Natural killer cell (primary cell): ENCODE data around the gene SFXN2. TPM values are rescaled to one million over a fixed set of nuclear protein-coding genes. Genes with fewer than 3 reads are reported as not detected.

ENCODE experiments used
- ATAC-seq, 3 donors: fragments of 150-1000 bp in 2 of 3; fragments of 200-7000 bp in 1 of 3; cut with Tn5 transposase; 1 replicate in 1 of 3; 2 replicates in 2 of 3; pipeline ENCODE4 v1.10.0; 2021; ENCODE audit warnings: mild to moderate bottlenecking in 2 of 3, moderate library complexity in 2 of 3
- DNase-seq, 2 donors: peaks; one replicate each; pipeline versions ENCODE4 v3.0.0 to v3.0.0-alpha.2; 2013 to 2021; ENCODE audit warnings: mixed read lengths in 1 of 2
- H3K27ac ChIP-seq: one replicate; pipeline ENCODE4 v1.5.1; 2013; ENCODE audit warnings: mild to moderate bottlenecking, low read length
- H3K27me3 ChIP-seq: one replicate; pipeline ENCODE4 v1.6.1; 2013; ENCODE audit warnings: low read length; ENCODE audit not compliant: control insufficient read depth, insufficient read depth
- H3K36me3 ChIP-seq: one replicate; pipeline ENCODE4 v1.6.1; 2013; ENCODE audit warnings: low read length; ENCODE audit not compliant: control insufficient read depth, insufficient read depth
- H3K4me1 ChIP-seq: one replicate; pipeline ENCODE4 v1.6.1; 2013; ENCODE audit warnings: low read length; ENCODE audit not compliant: control insufficient read depth, insufficient read depth
- H3K4me3 ChIP-seq: one replicate; pipeline ENCODE4 v1.5.1; 2013; ENCODE audit warnings: low read length
- H3K9me3 ChIP-seq: one replicate; pipeline ENCODE4 v1.6.1; 2013; ENCODE audit warnings: low read length; ENCODE audit not compliant: control insufficient read depth, insufficient read depth
- H3K27ac Mint-ChIP-seq, 2 donors: one replicate each; pipeline ENCODE4 v1.8.0; 2022; ENCODE audit warnings: mild to moderate bottlenecking in 2 of 2, mixed read lengths in 2 of 2, moderate library complexity in 1 of 2
- H3K27me3 Mint-ChIP-seq, 2 donors: one replicate each; pipeline ENCODE4 v1.8.0; 2022; ENCODE audit warnings: low read depth in 2 of 2, mixed read lengths in 2 of 2
- H3K36me3 Mint-ChIP-seq: one replicate; pipeline ENCODE4 v1.8.0; 2022; ENCODE audit warnings: mixed read lengths
- H3K4me1 Mint-ChIP-seq, 2 donors: one replicate each; pipeline ENCODE4 v1.8.0; 2022; ENCODE audit warnings: mixed read lengths in 2 of 2
- H3K4me3 Mint-ChIP-seq: one replicate; pipeline ENCODE4 v1.8.0; 2022; ENCODE audit warnings: mild to moderate bottlenecking, moderate library complexity, mixed read lengths
- H3K9me3 Mint-ChIP-seq, 2 donors: one replicate each; pipeline ENCODE4 v1.8.0; 2022; ENCODE audit warnings: mixed read lengths in 2 of 2
- CTCF ChIP-seq: fragments of 200-600 bp; IDR thresholded peaks from one replicate; pipeline ENCODE4 v1.8.0; 2022; ENCODE audit warnings: antibody characterized with exemption
- WGBS: methylation state at CpG from one replicate; pipeline ENCODE4 v1.1.7; 2013; ENCODE audit warnings: missing lambda C conversion rate; ENCODE audit not compliant: insufficient coverage; 5-methylcytosine and 5-hydroxymethylcytosine counted together
- intact Hi-C: fragments of 100-400 bp; cut with micrococcal nuclease; formaldehyde crosslinking; loops from one replicate; pipeline ENCODE4 v1.14.2; 2022
- total RNA-seq, 4 donors: library from RNA; stranded (reverse); fragments of 120-200 nt in 1 of 4; gene quantifications; one replicate each; pipeline versions ENCODE4 v1.2.3 to v1.2.4, GENCODE V29; 2013 to 2022

SFXN2 gene
- total RNA-seq, 3 donors from 2014 or later (not counting 1 experiment from before 2014, with no cell fraction given), result 4.8 to 8.0 (median 5.1) TPM

GRCh38 chr10:102696736-102697135 is 17.7 kb upstream of the SFXN2 start:
- WGBS, result 100% methylated on average over 3 of the region's 3 CpGs
- no peaks in the 10 kb centered on the region for H3K9me3 ChIP-seq
- Mint-ChIP-seq H3K27ac (no peak overlapping the region), H3K36me3 (no peaks in the 10 kb centered on the region), H3K4me3 (no peak overlapping the region), H3K27me3 (no peaks in the 10 kb centered on the region), H3K9me3 (no peaks in the 10 kb centered on the region), H3K4me1 (no peaks in the 10 kb centered on the region)
- H3K4me3 ChIP-seq, result no peak overlapping the region
- no peak overlapping the region for H3K27ac ChIP-seq
- intact Hi-C loops, result no loop called here
- peaks cover 11% of the 10 kb centered on the region for H3K36me3 ChIP-seq
- ATAC-seq (no peak), DNase-seq (no peak)
- no peak for TF ChIP-seq CTCF
- no peaks in the 10 kb centered on the region for H3K27me3 ChIP-seq
- H3K4me1 ChIP-seq, result no peaks in the 10 kb centered on the region

- ATAC-seq (no peak), DNase-seq (no peak)
- Histone ChIP-seq H3K4me1 (no peaks in the 10 kb centered on the region), H3K27me3 (no peaks in the 10 kb centered on the region), H3K4me3 (no peak overlapping the region), H3K27ac (no peak overlapping the region), H3K36me3 (peaks cover 11% of the 10 kb centered on the region), H3K9me3 (no peaks in the 10 kb centered on the region)
- no peaks in the 10 kb centered on the region for H3K9me3 Mint-ChIP-seq
- no peaks in the 10 kb centered on the region for H3K27me3 Mint-ChIP-seq
- no peaks in the 10 kb centered on the region for H3K4me1 Mint-ChIP-seq
- no peak for TF ChIP-seq CTCF
- no peaks in the 10 kb centered on the region for H3K36me3 Mint-ChIP-seq
- intact Hi-C loops, result no loop called here
- WGBS, result 89% methylated on average over 1 of the region's 2 CpGs
- H3K27ac Mint-ChIP-seq, result no peak overlapping the region
- H3K4me3 Mint-ChIP-seq, result no peak overlapping the region
These were observed 15.5 kb upstream of the SFXN2 start for GRCh38 chr10:102698894-102699293.

GRCh38 chr10:102701272-102701671 is 13.2 kb upstream of the SFXN2 start:
- Histone ChIP-seq H3K27ac (no peak overlapping the region), H3K9me3 (no peaks in the 10 kb centered on the region), H3K27me3 (no peaks in the 10 kb centered on the region), H3K4me1 (no peaks in the 10 kb centered on the region), H3K36me3 (peaks cover 11% of the 10 kb centered on the region), H3K4me3 (no peak overlapping the region)
- no peak overlapping the region for H3K27ac Mint-ChIP-seq
- no peak for TF ChIP-seq CTCF
- DNase-seq (no peak), ATAC-seq (no peak)
- no peak overlapping the region for H3K4me3 Mint-ChIP-seq
- H3K9me3 Mint-ChIP-seq, result no peaks in the 10 kb centered on the region
- no peaks in the 10 kb centered on the region for H3K36me3 Mint-ChIP-seq
- H3K4me1 Mint-ChIP-seq, result peaks cover 0 to 8% of the 10 kb centered on the region in 2 donors
- H3K27me3 Mint-ChIP-seq, result no peaks in the 10 kb centered on the region
- 100% methylated on average over 1 of the region's 3 CpGs for WGBS
- intact Hi-C loops, result no loop called here

GRCh38 chr10:102701796-102702195 is 12.6 kb upstream of the SFXN2 start:
- no peaks in the 10 kb centered on the region for H3K9me3 ChIP-seq
- no peaks in the 10 kb centered on the region for H3K4me1 ChIP-seq
- no peaks in the 10 kb centered on the region for H3K9me3 Mint-ChIP-seq
- H3K36me3 Mint-ChIP-seq, result no peaks in the 10 kb centered on the region
- no peaks in the 10 kb centered on the region for H3K27me3 ChIP-seq
- no peak for TF ChIP-seq CTCF
- DNase-seq, result no peak
- no peak overlapping the region for H3K27ac ChIP-seq
- no CpG with 5 or more reads among the region's 3 CpGs for WGBS
- no peak overlapping the region for H3K27ac Mint-ChIP-seq
- H3K4me1 Mint-ChIP-seq, result peaks cover 0 to 8% of the 10 kb centered on the region in 2 donors
- intact Hi-C loops, result no loop called here
- no peak overlapping the region for H3K4me3 Mint-ChIP-seq
- ATAC-seq, result no peak
- peaks cover 11% of the 10 kb centered on the region for H3K36me3 ChIP-seq
- H3K4me3 ChIP-seq, result no peak overlapping the region
- no peaks in the 10 kb centered on the region for H3K27me3 Mint-ChIP-seq
